ENCODE data around the gene DRC3. TPM values are rescaled to one million over a fixed set of nuclear protein-coding genes. Genes with fewer than 3 reads are reported as not detected.

The DRC3 gene
- total RNA-seq, 1 experiment from 2014 or later: not detected

DNA sequence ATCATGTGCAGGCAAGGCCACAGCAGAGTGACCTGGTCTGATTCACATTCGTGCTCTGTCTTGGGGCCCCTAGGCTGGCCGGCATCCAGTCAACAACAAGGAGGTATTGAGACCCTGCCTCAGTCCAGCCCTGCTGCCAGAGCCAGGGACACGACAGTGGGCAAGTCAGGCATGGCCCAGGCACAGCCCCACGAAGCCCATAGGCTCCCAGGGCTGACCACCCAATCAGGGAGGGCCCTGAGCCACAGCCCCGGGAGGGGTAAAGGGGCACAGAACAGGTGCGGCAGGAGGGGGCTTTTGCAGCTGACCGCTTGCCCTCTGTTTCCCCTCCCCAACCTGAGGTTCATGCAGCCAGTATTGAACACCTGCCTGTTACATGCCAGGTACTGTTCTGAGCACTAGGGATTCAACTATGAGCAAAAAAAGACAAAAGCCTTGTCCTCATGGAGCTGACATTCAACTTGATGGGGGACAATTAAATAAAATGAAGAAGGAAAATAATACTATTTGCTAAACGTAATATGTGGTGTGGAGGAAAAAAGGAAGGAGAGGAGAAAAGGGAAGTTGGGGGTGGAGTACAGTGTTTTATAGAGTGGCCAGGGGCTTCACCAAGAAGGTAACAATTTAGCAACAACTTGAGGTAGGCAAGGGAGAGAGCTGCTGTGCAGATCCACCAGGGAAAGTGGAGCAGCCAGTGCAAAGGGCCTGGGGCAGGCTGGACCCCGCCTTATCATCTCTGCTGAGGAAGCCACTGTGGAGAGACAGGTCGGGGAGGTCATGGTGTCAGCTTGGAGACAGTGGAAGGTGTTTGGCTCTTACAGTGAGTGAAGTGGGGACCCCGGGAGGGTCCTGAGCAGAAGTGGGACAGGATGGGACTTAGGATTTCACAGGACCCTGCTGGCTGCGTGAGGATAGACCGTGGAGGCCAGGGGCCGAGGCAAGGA, 6.1 kb downstream of the DRC3 start:
- Histone ChIP-seq H3K27me3 (ENCODE audit: low read length) (no peaks in the 10 kb centered on the region), H3K4me2 (ENCODE audit: low read depth, low read length, poor library complexity, severe bottlenecking) (no peak overlapping the region), H3K4me3 (ENCODE audit: low read length) (no peak overlapping the region), H3K9me3 (ENCODE audit: low read length) (no peaks in the 10 kb centered on the region), H3K79me2 (ENCODE audit: low read length) (no peaks in the 10 kb centered on the region), H3K9ac (ENCODE audit: low read length) (no peak overlapping the region), H3K9me2 (replicated peaks; ENCODE audit: insufficient read depth, low read length) (no peaks in the 10 kb centered on the region), H3K4me1 (ENCODE audit: low read length) (no peaks in the 10 kb centered on the region), H3K27ac (ENCODE audit: low read length) (no peak overlapping the region), H3K36me3 (ENCODE audit: insufficient read depth, low read length) (no peaks in the 10 kb centered on the region), H2AFZ (ENCODE audit: low read length) (no peak overlapping the region), H4K20me1 (ENCODE audit: insufficient read depth, low read depth, low read length) (no peaks in the 10 kb centered on the region)
- no peak for DNase-seq

- Histone ChIP-seq H3K4me3 (ENCODE audit: low read length) (no peak overlapping the region), H3K36me3 (ENCODE audit: insufficient read depth, low read length) (no peaks in the 10 kb centered on the region), H4K20me1 (ENCODE audit: insufficient read depth, low read depth, low read length) (no peaks in the 10 kb centered on the region), H3K4me2 (ENCODE audit: low read depth, low read length, poor library complexity, severe bottlenecking) (no peak overlapping the region), H3K79me2 (ENCODE audit: low read length) (no peaks in the 10 kb centered on the region), H3K27ac (ENCODE audit: low read length) (no peak overlapping the region), H3K9ac (ENCODE audit: low read length) (no peak overlapping the region), H3K4me1 (ENCODE audit: low read length) (no peaks in the 10 kb centered on the region), H3K9me2 (replicated peaks; ENCODE audit: insufficient read depth, low read length) (no peaks in the 10 kb centered on the region), H2AFZ (ENCODE audit: low read length) (no peak overlapping the region), H3K27me3 (ENCODE audit: low read length) (no peaks in the 10 kb centered on the region), H3K9me3 (ENCODE audit: low read length) (no peaks in the 10 kb centered on the region)
- no peak for DNase-seq
Observed at GRCh38 chr17:17979778-17980177, 7.1 kb downstream of the DRC3 start.

GRCh38 chr17:17981330-17981729, 8.7 kb downstream of the DRC3 start:
- H4K20me1 ChIP-seq (ENCODE audit: insufficient read depth, low read depth, low read length): no peaks in the 10 kb centered on the region
- DNase-seq: no peak
- no peaks in the 10 kb centered on the region for H3K4me1 ChIP-seq (ENCODE audit: low read length)
- H3K79me2 ChIP-seq (ENCODE audit: low read length): no peaks in the 10 kb centered on the region
- H3K9me2 ChIP-seq (replicated peaks; ENCODE audit: insufficient read depth, low read length): no peaks in the 10 kb centered on the region
- no peak overlapping the region for H3K9ac ChIP-seq (ENCODE audit: low read length)
- no peaks in the 10 kb centered on the region for H3K36me3 ChIP-seq (ENCODE audit: insufficient read depth, low read length)
- H3K27ac ChIP-seq (ENCODE audit: low read length): no peak overlapping the region
- H3K27me3 ChIP-seq (ENCODE audit: low read length): no peaks in the 10 kb centered on the region
- H3K4me3 ChIP-seq (ENCODE audit: low read length): no peak overlapping the region
- no peak overlapping the region for H2AFZ ChIP-seq (ENCODE audit: low read length)
- no peaks in the 10 kb centered on the region for H3K9me3 ChIP-seq (ENCODE audit: low read length)
- no peak overlapping the region for H3K4me2 ChIP-seq (ENCODE audit: low read depth, low read length, poor library complexity, severe bottlenecking)

- Histone ChIP-seq H3K27me3 (ENCODE audit: low read length) (no peaks in the 10 kb centered on the region), H3K27ac (ENCODE audit: low read length) (no peak overlapping the region), H3K79me2 (ENCODE audit: low read length) (no peaks in the 10 kb centered on the region), H3K9ac (ENCODE audit: low read length) (no peak overlapping the region), H3K9me2 (replicated peaks; ENCODE audit: insufficient read depth, low read length) (no peaks in the 10 kb centered on the region), H3K36me3 (ENCODE audit: insufficient read depth, low read length) (no peaks in the 10 kb centered on the region), H3K9me3 (ENCODE audit: low read length) (no peaks in the 10 kb centered on the region), H3K4me3 (ENCODE audit: low read length) (no peak overlapping the region), H4K20me1 (ENCODE audit: insufficient read depth, low read depth, low read length) (no peaks in the 10 kb centered on the region), H3K4me2 (ENCODE audit: low read depth, low read length, poor library complexity, severe bottlenecking) (no peak overlapping the region), H2AFZ (ENCODE audit: low read length) (no peak overlapping the region), H3K4me1 (ENCODE audit: low read length) (no peaks in the 10 kb centered on the region)
- DNase-seq: no peak
Observed at GRCh38 chr17:17982801-17983200, 10.1 kb downstream of the DRC3 start.

DNA sequence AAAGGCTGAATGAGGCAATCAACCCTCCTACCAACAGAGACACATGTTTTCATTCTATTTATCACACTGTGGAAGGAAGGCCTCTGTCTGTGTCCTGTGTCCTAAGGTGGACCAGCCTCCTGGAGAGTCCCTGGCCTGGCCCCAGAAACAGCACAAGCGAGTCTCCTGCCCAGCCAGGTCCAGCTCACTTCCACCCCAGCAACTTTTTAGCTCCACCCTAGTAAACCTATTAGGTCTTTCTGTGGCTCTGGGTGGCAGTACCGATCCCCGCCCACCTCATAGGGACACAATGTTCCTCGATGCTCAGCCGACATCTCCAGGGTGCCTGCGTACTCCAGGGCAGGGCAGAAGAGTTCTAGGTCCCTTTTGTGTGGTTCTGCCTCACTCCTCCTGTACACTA, 10.7 kb downstream of the DRC3 start:
- H3K27me3 ChIP-seq (ENCODE audit: low read length): no peaks in the 10 kb centered on the region
- H3K9ac ChIP-seq (ENCODE audit: low read length): no peak overlapping the region
- no peak overlapping the region for H3K4me2 ChIP-seq (ENCODE audit: low read depth, low read length, poor library complexity, severe bottlenecking)
- no peak overlapping the region for H2AFZ ChIP-seq (ENCODE audit: low read length)
- no peaks in the 10 kb centered on the region for H3K9me3 ChIP-seq (ENCODE audit: low read length)
- H4K20me1 ChIP-seq (ENCODE audit: insufficient read depth, low read depth, low read length): no peaks in the 10 kb centered on the region
- H3K9me2 ChIP-seq (replicated peaks; ENCODE audit: insufficient read depth, low read length): no peaks in the 10 kb centered on the region
- DNase-seq: no peak
- no peaks in the 10 kb centered on the region for H3K79me2 ChIP-seq (ENCODE audit: low read length)
- H3K4me1 ChIP-seq (ENCODE audit: low read length): no peaks in the 10 kb centered on the region
- H3K27ac ChIP-seq (ENCODE audit: low read length): no peak overlapping the region
- H3K36me3 ChIP-seq (ENCODE audit: insufficient read depth, low read length): no peaks in the 10 kb centered on the region
- H3K4me3 ChIP-seq (ENCODE audit: low read length): no peak overlapping the region

- Histone ChIP-seq H3K9ac (ENCODE audit: low read length) (no peak overlapping the region), H3K4me1 (ENCODE audit: low read length) (no peaks in the 10 kb centered on the region), H3K9me2 (replicated peaks; ENCODE audit: insufficient read depth, low read length) (no peaks in the 10 kb centered on the region), H3K27me3 (ENCODE audit: low read length) (no peaks in the 10 kb centered on the region), H3K79me2 (ENCODE audit: low read length) (no peaks in the 10 kb centered on the region), H3K9me3 (ENCODE audit: low read length) (no peaks in the 10 kb centered on the region), H3K4me3 (ENCODE audit: low read length) (no peak overlapping the region), H2AFZ (ENCODE audit: low read length) (no peak overlapping the region), H3K4me2 (ENCODE audit: low read depth, low read length, poor library complexity, severe bottlenecking) (no peak overlapping the region), H3K27ac (ENCODE audit: low read length) (no peak overlapping the region), H4K20me1 (ENCODE audit: insufficient read depth, low read depth, low read length) (no peaks in the 10 kb centered on the region), H3K36me3 (ENCODE audit: insufficient read depth, low read length) (no peaks in the 10 kb centered on the region)
- DNase-seq: no peak
Observed at GRCh38 chr17:17983776-17984175, 11.1 kb downstream of the DRC3 start.

DNA sequence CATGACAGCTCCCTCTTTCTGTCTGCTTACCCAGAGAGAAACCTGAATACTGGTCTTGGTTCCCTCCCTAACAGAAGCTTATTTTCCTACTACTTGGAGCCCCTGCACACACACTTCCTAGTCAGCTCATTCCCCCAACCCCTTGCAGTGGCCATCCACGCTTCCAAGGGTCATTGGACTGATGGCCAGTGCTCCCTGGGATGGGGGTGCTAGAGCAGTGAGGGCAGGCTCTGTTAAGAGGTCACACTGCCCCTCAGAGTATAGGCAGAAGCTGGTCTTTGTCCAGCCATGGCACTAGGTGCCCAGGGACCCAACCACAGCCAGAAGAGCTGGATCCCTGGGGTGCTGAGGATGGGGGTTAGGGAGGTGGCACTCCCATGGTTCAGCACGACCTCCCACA, 12.5 kb downstream of the DRC3 start:
- Histone ChIP-seq H3K27ac (ENCODE audit: low read length) (no peak overlapping the region), H3K4me3 (ENCODE audit: low read length) (no peak overlapping the region), H3K27me3 (ENCODE audit: low read length) (no peaks in the 10 kb centered on the region), H3K9ac (ENCODE audit: low read length) (no peak overlapping the region), H3K79me2 (ENCODE audit: low read length) (no peaks in the 10 kb centered on the region), H4K20me1 (ENCODE audit: insufficient read depth, low read depth, low read length) (no peaks in the 10 kb centered on the region), H3K4me1 (ENCODE audit: low read length) (no peaks in the 10 kb centered on the region), H2AFZ (ENCODE audit: low read length) (no peak overlapping the region), H3K36me3 (ENCODE audit: insufficient read depth, low read length) (no peaks in the 10 kb centered on the region), H3K4me2 (ENCODE audit: low read depth, low read length, poor library complexity, severe bottlenecking) (no peak overlapping the region), H3K9me3 (ENCODE audit: low read length) (no peaks in the 10 kb centered on the region), H3K9me2 (replicated peaks; ENCODE audit: insufficient read depth, low read length) (no peaks in the 10 kb centered on the region)
- DNase-seq: no peak

GRCh38 chr17:17985555-17985954, 12.9 kb downstream of the DRC3 start:
- peaks cover 3% of the 10 kb centered on the region; the same call in 1 of the 2 replicates for H3K4me1 ChIP-seq (ENCODE audit: low read length)
- no peaks in the 10 kb centered on the region for H3K79me2 ChIP-seq (ENCODE audit: low read length)
- no peak overlapping the region for H3K4me3 ChIP-seq (ENCODE audit: low read length)
- DNase-seq: peak; percentile 76
- H2AFZ ChIP-seq (ENCODE audit: low read length): no peak overlapping the region
- no peaks in the 10 kb centered on the region for H3K9me2 ChIP-seq (replicated peaks; ENCODE audit: insufficient read depth, low read length)
- H3K36me3 ChIP-seq (ENCODE audit: insufficient read depth, low read length): no peaks in the 10 kb centered on the region
- no peak overlapping the region for H3K27ac ChIP-seq (ENCODE audit: low read length)
- H3K27me3 ChIP-seq (ENCODE audit: low read length): no peaks in the 10 kb centered on the region
- H4K20me1 ChIP-seq (ENCODE audit: insufficient read depth, low read depth, low read length): no peaks in the 10 kb centered on the region
- no peak overlapping the region for H3K9ac ChIP-seq (ENCODE audit: low read length)
- H3K4me2 ChIP-seq (ENCODE audit: low read depth, low read length, poor library complexity, severe bottlenecking): no peak overlapping the region
- H3K9me3 ChIP-seq (ENCODE audit: low read length): no peaks in the 10 kb centered on the region
